ENCODE results near the gene GNA12.
"Not testable (repeated sequence)": the region's sequence is repeated elsewhere in the genome, so short reads cannot be mapped to it uniquely, and the experiment has no call there.

The GNA12 gene

GRCh38 chr7:2725178-2726105, 118.7 kb downstream of the GNA12 start:
- no peak for DNase-seq

DNA sequence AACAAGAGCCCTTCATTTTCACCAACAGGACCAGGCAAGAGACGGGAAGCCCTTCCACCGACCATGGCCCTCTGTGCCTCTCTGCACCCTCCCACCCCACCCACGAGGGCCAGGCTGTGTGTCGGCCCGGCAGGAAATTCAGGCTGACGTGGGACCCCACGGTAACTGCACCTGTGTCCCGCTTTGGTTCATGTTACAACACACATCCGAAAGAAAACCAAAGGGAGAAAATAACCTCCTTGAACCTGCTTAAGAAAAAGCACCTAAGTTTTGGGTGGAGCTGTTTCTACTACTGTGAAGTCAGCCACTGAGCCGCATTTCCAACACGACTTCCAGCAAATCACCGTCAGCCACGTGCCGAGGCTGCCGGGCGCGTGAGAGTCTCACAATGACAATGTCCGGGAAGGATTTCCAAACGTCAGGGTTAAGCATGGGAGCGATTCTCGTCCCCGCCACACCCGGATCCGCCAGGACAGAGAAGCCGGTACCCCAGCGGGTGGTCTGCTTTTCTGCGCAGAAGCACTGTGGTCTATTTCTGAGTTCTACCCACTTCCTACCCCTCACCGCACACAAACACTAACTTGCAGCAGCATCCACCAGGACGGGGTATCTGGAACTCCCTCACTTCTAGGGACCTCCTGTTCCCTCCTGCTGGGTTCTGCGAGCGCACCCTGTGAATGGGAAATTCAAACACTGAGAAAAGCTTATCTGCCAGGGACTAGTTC, 119.5 kb downstream of the GNA12 start:
- DNase-seq = no peak

- DNase-seq = not testable (repeated sequence)
Observed at GRCh38 chr7:2724036-2724435, 120.1 kb downstream of the GNA12 start.

DNA sequence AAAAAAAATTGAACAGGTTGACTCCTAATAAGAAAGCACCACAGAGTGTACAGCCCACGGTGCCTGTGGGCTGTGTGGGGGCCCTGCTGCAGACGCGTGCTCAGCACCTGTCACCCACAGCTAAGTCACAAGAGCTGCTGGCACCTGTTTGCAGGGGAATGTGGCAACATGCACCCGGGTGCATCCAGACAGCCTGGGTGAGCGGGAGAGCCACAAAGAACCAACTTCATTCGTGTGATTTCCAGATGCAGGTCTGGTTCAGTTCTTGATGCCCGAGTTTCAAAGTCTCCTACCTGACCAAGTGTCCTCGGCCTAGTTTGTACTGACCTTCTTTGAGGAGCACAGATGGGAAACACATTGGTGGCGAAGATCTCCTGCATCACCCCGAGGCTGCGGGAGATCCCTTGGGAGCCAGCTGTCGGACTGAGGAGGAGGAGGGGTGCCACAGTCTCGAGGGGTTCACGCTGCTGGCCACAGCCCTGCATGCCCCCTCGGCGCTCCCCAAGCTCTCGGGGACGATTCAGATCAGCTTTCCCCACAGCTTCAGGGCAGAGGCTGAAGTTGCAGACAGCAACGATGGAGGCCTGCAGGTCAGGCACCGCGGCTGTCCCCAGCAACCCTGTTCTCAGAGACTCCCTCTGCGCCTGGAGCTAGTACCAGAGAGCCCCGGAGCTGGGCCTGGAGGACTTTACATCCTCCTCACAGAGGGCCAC, 120.8 kb downstream of the GNA12 start:
- DNase-seq = no peak

GRCh38 chr7:2722591-2722990, 121.5 kb downstream of the GNA12 start:
- no peak for DNase-seq

DNA sequence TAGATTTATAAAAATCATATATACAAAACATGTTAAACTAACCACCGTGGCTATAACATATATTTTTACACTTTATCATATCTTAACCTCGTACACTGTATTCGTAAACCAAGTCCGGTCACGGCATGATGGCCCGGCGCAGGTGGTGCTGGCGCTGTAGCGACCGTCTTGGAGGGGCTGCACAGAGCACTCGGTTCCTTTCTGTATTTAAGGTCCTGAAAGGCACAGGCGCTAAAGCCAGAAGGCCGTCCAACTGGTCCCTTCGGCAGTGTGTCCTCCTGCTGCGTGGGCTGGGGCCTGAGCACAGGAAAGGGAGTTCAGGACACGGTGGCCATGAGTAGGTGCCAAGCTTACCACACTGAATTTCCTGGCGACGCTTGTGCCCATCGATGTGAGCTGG, 122.3 kb downstream of the GNA12 start:
- DNase-seq = no peak

- DNase-seq = no peak
Observed at GRCh38 chr7:2720024-2720423, 124.1 kb downstream of the GNA12 start.

GRCh38 chr7:2719007-2719406, 125.1 kb downstream of the GNA12 start:
- DNase-seq = no peak

DNA sequence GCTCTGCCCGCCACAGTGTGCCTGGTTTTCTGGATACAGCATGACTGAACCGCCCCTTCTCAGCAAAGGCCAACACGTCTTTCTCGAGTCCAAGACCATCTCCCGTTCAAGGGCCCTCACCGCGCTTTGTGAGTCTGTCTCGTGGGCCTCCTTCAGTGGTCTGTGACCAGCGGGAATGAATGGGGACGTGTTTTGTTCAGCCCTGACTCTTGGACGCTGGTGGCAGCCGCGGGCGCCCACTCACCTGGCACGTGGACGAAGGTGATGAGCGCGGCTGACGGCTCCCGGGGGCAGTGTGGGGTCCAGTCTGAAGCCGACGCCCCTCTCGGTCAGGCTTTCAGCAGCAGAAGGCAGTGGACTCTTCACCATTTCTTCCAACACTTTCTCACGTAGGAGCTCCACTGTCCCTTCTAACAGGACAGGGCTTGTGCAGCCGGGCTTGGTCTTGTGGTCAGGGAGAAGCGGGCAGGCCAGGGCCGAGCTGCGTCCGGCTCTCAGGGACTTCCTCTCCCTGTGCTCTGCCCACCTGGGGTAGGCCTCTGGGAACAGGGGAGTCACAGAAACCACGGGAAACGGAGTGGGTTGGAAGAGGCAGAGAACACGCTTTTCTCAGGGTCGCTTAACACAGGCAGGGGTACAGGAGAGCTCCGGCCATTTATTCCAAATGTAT, 125.7 kb downstream of the GNA12 start:
- no peak for DNase-seq

GRCh38 chr7:2717293-2718261, 126.5 kb downstream of the GNA12 start:
- DNase-seq = no peak

DNA sequence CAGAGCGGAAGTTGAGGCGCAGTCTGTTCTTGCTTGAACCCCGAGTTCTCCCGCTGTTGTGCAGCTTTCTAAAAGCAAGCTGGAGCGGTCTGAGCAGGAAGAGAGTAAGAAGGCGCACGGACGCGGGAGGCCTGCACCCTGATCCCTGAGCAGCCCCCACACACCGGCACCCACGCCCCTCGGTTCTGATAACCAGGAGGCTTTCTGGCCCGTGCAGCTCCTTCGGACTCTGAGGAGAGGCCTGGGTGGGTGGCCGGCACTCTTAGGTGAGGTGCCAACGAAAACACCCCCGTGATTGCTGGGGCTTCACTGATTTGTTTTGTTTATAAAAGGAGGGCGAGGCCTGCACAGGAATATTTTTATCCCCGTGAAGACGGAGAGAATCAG, 127.2 kb downstream of the GNA12 start:
- DNase-seq = no peak

DNA sequence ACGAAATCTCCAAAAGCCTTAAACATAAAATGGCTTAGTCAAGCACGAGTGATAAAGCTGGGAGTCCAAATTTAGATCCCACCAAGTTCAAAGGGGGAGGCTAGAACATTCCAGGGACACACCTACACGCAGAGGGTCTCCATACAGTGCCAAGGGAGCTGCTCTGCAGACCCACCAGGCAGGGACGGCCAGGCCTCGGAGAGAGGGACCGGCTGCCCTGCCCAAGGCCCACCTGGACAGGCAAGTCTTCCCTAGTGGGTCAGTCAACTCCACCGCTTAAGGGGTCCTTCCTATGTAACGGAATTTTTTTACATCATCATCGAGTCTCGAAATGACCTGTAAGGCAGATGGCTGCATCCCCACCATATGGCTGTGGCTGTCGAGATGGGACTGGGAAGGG, 127.6 kb downstream of the GNA12 start:
- no peak for DNase-seq

DNA sequence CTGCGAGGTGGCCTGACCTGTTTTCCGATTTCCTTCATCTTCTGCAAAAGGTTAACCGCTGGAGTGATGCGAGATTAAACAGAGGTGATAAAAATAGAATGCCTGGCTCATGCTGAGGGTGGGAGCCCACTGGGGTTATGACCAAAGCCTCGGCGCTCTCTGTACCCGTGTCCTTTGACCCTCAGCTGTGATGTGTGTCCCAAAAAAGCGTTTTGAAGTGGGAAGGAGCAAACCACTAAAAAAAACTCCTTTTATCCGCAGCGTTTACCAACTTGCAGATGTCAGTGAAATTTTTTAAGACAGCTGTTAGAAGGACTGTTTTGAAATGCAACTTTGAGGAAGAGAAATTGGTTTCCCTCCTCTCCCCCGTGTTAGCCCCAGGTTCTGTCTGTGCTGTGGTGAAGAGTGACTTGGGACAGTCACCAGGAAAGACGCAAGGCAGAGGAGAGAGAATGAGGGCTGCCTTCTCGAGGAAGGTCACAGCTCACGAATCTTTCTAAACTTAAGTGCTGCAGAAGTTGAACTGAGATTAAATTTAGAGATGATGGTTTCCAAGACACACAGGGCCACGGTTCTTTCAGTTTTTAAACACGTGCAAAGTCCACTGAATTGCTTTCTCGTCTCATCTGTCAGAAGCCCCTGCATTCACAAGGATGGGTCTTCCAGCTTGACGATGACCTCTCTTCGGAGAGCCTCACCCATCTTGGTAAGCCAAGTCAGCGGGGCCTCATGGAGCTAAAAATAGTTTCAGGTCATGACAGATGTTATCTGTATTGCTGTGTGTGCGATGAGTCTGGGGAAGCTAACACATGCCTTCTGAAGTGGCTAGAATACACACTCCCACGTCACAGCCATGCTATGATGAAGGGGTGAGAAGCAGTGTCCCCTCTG, 128.5 kb downstream of the GNA12 start:
- no peak for DNase-seq

- DNase-seq = no peak
Observed at GRCh38 chr7:2714636-2715035, 129.5 kb downstream of the GNA12 start.

DNA sequence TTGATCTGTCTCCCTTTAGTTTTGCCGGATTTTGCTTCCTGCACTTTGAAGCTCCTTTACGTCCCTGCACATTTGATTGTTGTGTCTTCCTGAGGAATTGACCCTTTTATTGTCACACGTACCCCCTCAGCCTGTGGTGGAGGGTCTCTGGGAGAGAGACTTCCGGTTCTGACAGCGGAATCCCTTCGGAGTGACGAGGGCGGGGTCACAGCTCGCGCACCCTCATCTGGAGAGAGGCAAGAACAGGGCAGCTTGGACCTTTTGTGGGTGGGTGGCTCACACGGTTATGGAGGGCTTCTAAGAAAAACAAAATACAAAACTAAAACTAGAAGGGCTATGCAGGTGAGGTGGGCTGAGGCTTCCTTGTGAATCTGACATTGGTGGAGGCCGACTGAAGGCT, 130.1 kb downstream of the GNA12 start:
- DNase-seq = no peak

DNA sequence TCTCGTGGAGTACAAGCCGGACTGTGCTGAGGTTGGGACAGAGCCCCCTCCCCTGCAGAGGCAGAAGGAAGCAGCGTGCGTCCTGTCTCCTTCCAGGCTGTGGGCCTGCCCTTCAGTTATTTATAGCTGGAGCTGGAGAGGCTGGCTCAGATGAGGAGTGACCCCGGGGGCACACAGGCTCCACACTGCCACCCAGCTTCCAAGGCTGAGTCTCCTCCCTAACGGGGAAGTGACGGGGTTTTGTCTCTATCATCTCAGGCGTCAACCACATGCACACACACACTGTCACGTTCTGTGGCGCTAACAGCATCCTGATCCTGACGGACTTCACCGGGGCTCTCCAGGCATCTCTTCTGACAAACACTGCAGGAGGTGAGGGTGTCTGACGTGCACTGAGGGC, 130.7 kb downstream of the GNA12 start:
- no peak for DNase-seq

DNA sequence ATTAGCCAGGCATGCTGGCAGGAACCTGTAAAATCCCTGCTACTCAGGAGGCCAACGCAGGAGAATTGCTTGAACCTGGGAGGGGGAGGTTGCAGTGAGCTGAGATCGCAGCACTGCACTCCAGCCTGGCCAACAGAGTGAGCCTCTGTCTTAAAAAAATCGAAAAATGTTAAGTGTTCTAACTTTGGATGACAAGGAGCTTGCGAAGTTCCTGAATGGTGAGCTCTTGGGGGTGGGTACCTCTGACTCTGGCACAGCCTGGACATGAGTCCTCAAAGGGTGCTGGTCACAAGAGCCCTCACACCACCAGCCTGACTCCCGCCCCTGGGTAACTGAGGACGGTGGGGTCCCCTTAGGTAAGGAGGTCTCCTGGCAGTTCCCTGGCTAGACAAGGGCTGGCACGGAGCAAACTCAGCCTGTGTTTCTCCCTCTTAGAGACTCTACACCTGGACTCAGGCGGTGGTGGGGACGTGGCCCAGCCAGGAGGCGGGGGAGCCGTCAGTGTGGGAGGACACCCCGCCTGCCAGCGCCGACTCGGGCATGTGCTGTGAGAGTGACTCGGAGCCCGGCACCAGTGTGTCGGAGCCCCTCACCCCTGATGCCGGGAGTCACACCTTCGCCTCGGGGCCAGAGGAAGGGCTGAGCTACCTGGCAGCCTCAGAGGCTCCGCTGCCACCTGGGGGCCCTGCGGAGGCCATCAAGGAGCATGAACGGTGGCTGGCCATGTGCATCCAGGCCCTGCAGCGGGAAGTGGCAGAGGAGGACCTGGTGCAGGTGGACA, 132.0 kb downstream of the GNA12 start:
- no peak for DNase-seq

DNA sequence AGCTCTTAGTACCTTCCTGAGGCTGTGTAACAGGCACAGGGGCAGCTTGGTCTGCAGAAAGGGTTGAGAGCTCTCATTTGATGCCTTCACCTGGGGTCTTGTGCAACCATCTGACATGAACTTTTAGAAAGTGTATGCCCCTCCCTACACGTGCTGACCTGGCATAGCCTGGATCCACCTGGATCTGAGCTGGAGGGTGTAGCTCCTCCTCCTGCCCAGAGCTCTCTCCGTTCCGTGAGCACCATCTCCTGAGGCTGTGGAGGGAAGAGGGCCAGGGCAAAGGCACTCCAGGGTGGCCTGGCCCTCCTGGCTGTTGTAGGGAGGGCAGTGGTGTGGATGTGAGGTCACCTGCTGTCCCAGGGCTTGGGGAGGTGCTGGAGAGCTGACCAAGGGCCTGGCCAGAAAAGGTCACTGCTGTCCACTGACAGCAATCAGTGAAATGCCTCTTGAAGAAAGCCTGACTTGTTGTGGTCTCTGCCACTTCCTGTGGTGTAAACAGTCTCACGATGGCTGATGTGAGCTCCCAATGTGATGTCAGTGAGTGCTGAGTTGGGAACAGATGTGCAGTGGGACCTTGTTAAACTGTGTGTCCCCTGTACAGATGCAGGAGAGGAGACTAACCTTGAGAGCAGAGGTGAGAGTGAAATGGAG, 133.1 kb downstream of the GNA12 start:
- no peak for DNase-seq

DNA sequence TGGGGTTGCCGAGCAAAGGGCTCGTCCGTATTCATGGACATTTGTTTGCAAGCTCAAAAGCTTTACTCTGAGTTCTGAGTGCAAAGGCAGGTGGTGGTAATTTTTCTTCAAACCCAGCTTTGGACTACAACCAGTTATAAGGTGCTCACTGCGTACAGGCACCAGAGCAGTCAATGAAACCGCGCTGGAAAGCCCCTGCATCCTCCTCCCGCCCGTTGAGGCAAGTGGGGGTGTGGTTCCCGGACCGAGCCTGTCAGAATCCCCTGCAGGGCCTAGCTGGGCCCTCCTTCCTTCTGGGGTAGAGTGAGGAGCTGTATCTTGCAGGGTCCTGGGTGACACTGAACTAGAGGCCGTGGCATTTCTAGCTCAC, 133.8 kb downstream of the GNA12 start:
- peak; percentile 32 for DNase-seq
